Mesenchymal stem cell (in vitro differentiated cells and primary cell): Measurements from ENCODE around the gene CDC42SE2.

ENCODE experiments used
- DNase-seq: peaks from one replicate; pipeline ENCODE4 v3.0.0-alpha.2; 2013
- H2AFZ ChIP-seq: one replicate; pipeline ENCODE4 v1.6.1; 2013; ENCODE audit warnings: low read depth, mild to moderate bottlenecking, control low read depth, inconsistent platforms, low read length, moderate library complexity
- H2AK5ac ChIP-seq: 2 replicates; pipeline ENCODE4 v1.6.1; 2013; ENCODE audit warnings: low read length, moderate library complexity, mild to moderate bottlenecking, inconsistent platforms; ENCODE audit not compliant: severe bottlenecking
- H2BK120ac ChIP-seq: one replicate; pipeline ENCODE4 v1.6.1; 2013; ENCODE audit warnings: low read depth, mild to moderate bottlenecking, inconsistent platforms, low read length, moderate library complexity
- H2BK12ac ChIP-seq, 2 experiments: one replicate each; pipeline ENCODE4 v1.6.1; 2013; ENCODE audit warnings: inconsistent platforms in 2 of 2, low read length in 2 of 2, mild to moderate bottlenecking in 2 of 2, moderate library complexity in 2 of 2, control low read depth in 1 of 2
- H2BK15ac ChIP-seq: one replicate; pipeline ENCODE4 v1.6.1; 2013; ENCODE audit warnings: mild to moderate bottlenecking, low read depth, inconsistent platforms; ENCODE audit not compliant: poor library complexity, severe bottlenecking
- H2BK5ac ChIP-seq: 2 replicates; pipeline ENCODE4 v1.6.1; 2013; ENCODE audit warnings: low read depth, mild to moderate bottlenecking, low read length, control low read depth, inconsistent platforms; ENCODE audit not compliant: poor library complexity, severe bottlenecking
- H3K14ac ChIP-seq, 2 experiments: one replicate each; pipeline ENCODE4 v1.6.1; 2013; ENCODE audit warnings: inconsistent platforms in 2 of 2, low read length in 2 of 2, control low read depth in 1 of 2, mild to moderate bottlenecking in 1 of 2, moderate library complexity in 1 of 2
- H3K18ac ChIP-seq, 2 experiments: one replicate each; pipeline ENCODE4 v1.6.1; 2013; ENCODE audit warnings: inconsistent platforms in 2 of 2, low read length in 2 of 2, control low read depth in 1 of 2, low read depth in 1 of 2, mild to moderate bottlenecking in 1 of 2
- H3K23ac ChIP-seq, 2 experiments: one replicate each; pipeline ENCODE4 v1.6.1; 2013; ENCODE audit warnings: inconsistent platforms in 2 of 2, low read length in 2 of 2, mild to moderate bottlenecking in 2 of 2, moderate library complexity in 2 of 2, control low read depth in 1 of 2
- H3K27ac ChIP-seq: 2 replicates; pipeline ENCODE4 v1.5.1; 2013; ENCODE audit warnings: mild to moderate bottlenecking, moderate library complexity, low read length, control low read depth, inconsistent platforms; ENCODE audit not compliant: poor library complexity, severe bottlenecking
- H3K27me3 ChIP-seq, 2 experiments: 2 replicates each; pipeline versions ENCODE4 v1.6.1 to v1.7.0; 2013; ENCODE audit warnings: low read length in 2 of 2, mild to moderate bottlenecking in 2 of 2, moderate library complexity in 2 of 2, control low read depth in 1 of 2, inconsistent platforms in 1 of 2; ENCODE audit not compliant: control insufficient read depth in 1 of 2, insufficient read depth in 1 of 2
- H3K36me3 ChIP-seq, 2 experiments: 2 replicates each; pipeline versions ENCODE4 v1.6.1 to v1.7.0; 2013; ENCODE audit warnings: low read length in 2 of 2, control low read depth in 1 of 2, inconsistent platforms in 1 of 2, low read depth in 1 of 2, mild to moderate bottlenecking in 1 of 2; ENCODE audit not compliant: insufficient read depth in 2 of 2, control insufficient read depth in 1 of 2
- H3K4ac ChIP-seq, 2 experiments: one replicate each; pipeline ENCODE4 v1.6.1; 2013; ENCODE audit warnings: inconsistent platforms in 2 of 2, low read length in 2 of 2, mild to moderate bottlenecking in 2 of 2, moderate library complexity in 2 of 2, control low read depth in 1 of 2, low read depth in 1 of 2
- H3K4me1 ChIP-seq: 2 replicates; pipeline ENCODE4 v1.6.1; 2013; ENCODE audit warnings: low read depth, low read length, control low read depth; ENCODE audit not compliant: control insufficient read depth, insufficient read depth
- H3K4me2 ChIP-seq: 2 replicates; pipeline ENCODE4 v1.6.1; 2013; ENCODE audit warnings: low read length, mild to moderate bottlenecking, inconsistent platforms; ENCODE audit not compliant: poor library complexity, severe bottlenecking
- H3K4me3 ChIP-seq, 2 experiments: 2 replicates each; pipeline versions ENCODE4 v1.5.1 to v1.7.0; 2013; ENCODE audit warnings: low read length in 2 of 2, mild to moderate bottlenecking in 2 of 2, control low read depth in 1 of 2, low read depth in 1 of 2; ENCODE audit not compliant: insufficient read depth in 1 of 2
- H3K79me1 ChIP-seq: replicated peaks from 2 replicates; pipeline ENCODE4 v1.6.1; 2013; ENCODE audit warnings: mild to moderate bottlenecking, control low read depth, low read length, inconsistent platforms; ENCODE audit not compliant: poor library complexity, severe bottlenecking
- H3K9ac ChIP-seq: 2 replicates; pipeline ENCODE4 v1.7.0; 2013; ENCODE audit warnings: mild to moderate bottlenecking, low read length, moderate library complexity
- H3K9me3 ChIP-seq: 2 replicates; pipeline ENCODE4 v1.7.0; 2013; ENCODE audit warnings: mild to moderate bottlenecking, low read length; ENCODE audit not compliant: control insufficient read depth
- H4K8ac ChIP-seq: one replicate; pipeline ENCODE4 v1.6.1; 2013; ENCODE audit warnings: inconsistent platforms, mild to moderate bottlenecking, low read length, moderate library complexity
- H4K91ac ChIP-seq: one replicate; pipeline ENCODE4 v1.6.1; 2013; ENCODE audit warnings: mild to moderate bottlenecking, low read length, inconsistent platforms
- WGBS: methylation state at CpG from one replicate; pipeline ENCODE4 v1.1.7; 2013; ENCODE audit warnings: mixed read lengths; 5-methylcytosine and 5-hydroxymethylcytosine counted together

Gene CDC42SE2

GRCh38 chr5:131272307-131272706, 8.5 kb downstream of the CDC42SE2 start:
- no peak overlapping the region for H3K4me3 ChIP-seq
- no peak overlapping the region for H3K4me2 ChIP-seq
- H3K9me3 ChIP-seq = no peaks in the 10 kb centered on the region
- no peak overlapping the region for H2BK5ac ChIP-seq
- no peaks in the 10 kb centered on the region for H3K4me1 ChIP-seq
- no peaks in the 10 kb centered on the region for H3K27me3 ChIP-seq
- no peak overlapping the region for H3K18ac ChIP-seq
- no peak overlapping the region for H3K14ac ChIP-seq
- no peaks in the 10 kb centered on the region for H3K36me3 ChIP-seq
- WGBS = 91% methylated on average over 5 of the region's 5 CpGs
- H3K23ac ChIP-seq = no peak overlapping the region
- H2AFZ ChIP-seq = no peak overlapping the region
- H3K79me1 ChIP-seq = no peaks in the 10 kb centered on the region
- no peak overlapping the region for H4K91ac ChIP-seq
- H2BK12ac ChIP-seq = no peak overlapping the region
- H3K4ac ChIP-seq = no peak overlapping the region
- no peak overlapping the region for H3K27ac ChIP-seq
- H2BK15ac ChIP-seq = no peak overlapping the region
- H4K8ac ChIP-seq = no peak overlapping the region
- H3K9ac ChIP-seq = no peak overlapping the region
- DNase-seq = no peak
- H2AK5ac ChIP-seq = no peak overlapping the region
- no peak overlapping the region for H2BK120ac ChIP-seq

GRCh38 chr5:131272724-131273123, 8.9 kb downstream of the CDC42SE2 start:
- DNase-seq = no peak
- no peak overlapping the region for H3K27ac ChIP-seq
- no peak overlapping the region for H3K23ac ChIP-seq

GRCh38 chr5:131274326-131275063, 10.6 kb downstream of the CDC42SE2 start:
- no peak overlapping the region for H2BK5ac ChIP-seq
- WGBS = 95% methylated on average over 6 of the region's 6 CpGs
- no peak overlapping the region for H2AK5ac ChIP-seq
- no peak overlapping the region for H4K8ac ChIP-seq
- no peak overlapping the region for H3K27ac ChIP-seq
- no peak overlapping the region for H2BK15ac ChIP-seq
- no peak overlapping the region for H3K4ac ChIP-seq
- H3K9ac ChIP-seq = no peak overlapping the region
- no peak overlapping the region for H3K4me3 ChIP-seq
- no peak overlapping the region for H3K14ac ChIP-seq
- no peaks in the 10 kb centered on the region for H3K36me3 ChIP-seq
- H2BK12ac ChIP-seq = no peak overlapping the region
- H3K4me2 ChIP-seq = no peak overlapping the region
- no peak for DNase-seq
- H3K9me3 ChIP-seq = no peaks in the 10 kb centered on the region
- no peak overlapping the region for H2BK120ac ChIP-seq
- H3K18ac ChIP-seq = no peak overlapping the region
- no peak overlapping the region for H2AFZ ChIP-seq
- H3K23ac ChIP-seq = no peak overlapping the region
- H3K79me1 ChIP-seq = no peaks in the 10 kb centered on the region
- no peak overlapping the region for H4K91ac ChIP-seq
- no peaks in the 10 kb centered on the region for H3K27me3 ChIP-seq
- H3K4me1 ChIP-seq = no peaks in the 10 kb centered on the region

More at GRCh38 chr5:131272724-131273123, 8.9 kb downstream of the CDC42SE2 start:
- H3K18ac ChIP-seq = no peak overlapping the region
- H3K79me1 ChIP-seq = no peaks in the 10 kb centered on the region
- no peak overlapping the region for H2BK120ac ChIP-seq
- H3K4me3 ChIP-seq = no peak overlapping the region
- no peak overlapping the region for H2BK15ac ChIP-seq
- H4K91ac ChIP-seq = no peak overlapping the region
- H3K9me3 ChIP-seq = no peaks in the 10 kb centered on the region
- H2BK12ac ChIP-seq = no peak overlapping the region
- H3K9ac ChIP-seq = no peak overlapping the region
- H3K14ac ChIP-seq = no peak overlapping the region
- H2AFZ ChIP-seq = no peak overlapping the region
- no peak overlapping the region for H2AK5ac ChIP-seq
- no peaks in the 10 kb centered on the region for H3K4me1 ChIP-seq
- no peaks in the 10 kb centered on the region for H3K36me3 ChIP-seq
- no peak overlapping the region for H3K4me2 ChIP-seq
- H4K8ac ChIP-seq = no peak overlapping the region
- no peaks in the 10 kb centered on the region for H3K27me3 ChIP-seq
- whole genome bisulfite sequencing = no CpG with 5 or more reads among the region's 2 CpGs
- H2BK5ac ChIP-seq = no peak overlapping the region
- no peak overlapping the region for H3K4ac ChIP-seq

- H3K23ac ChIP-seq = no peak overlapping the region
- no peak overlapping the region for H3K14ac ChIP-seq
- no peak overlapping the region for H2BK12ac ChIP-seq
- H3K4me1 ChIP-seq = no peaks in the 10 kb centered on the region
- H3K4me3 ChIP-seq = no peak overlapping the region
- no peak overlapping the region for H2AFZ ChIP-seq
- no peaks in the 10 kb centered on the region for H3K79me1 ChIP-seq
- no peak overlapping the region for H2BK120ac ChIP-seq
- WGBS = 97% methylated on average over 3 of the region's 6 CpGs
- H3K4ac ChIP-seq = no peak overlapping the region
- H2BK5ac ChIP-seq = no peak overlapping the region
- H3K9me3 ChIP-seq = no peaks in the 10 kb centered on the region
- no peak overlapping the region for H2BK15ac ChIP-seq
- H3K27me3 ChIP-seq = no peaks in the 10 kb centered on the region
- H3K18ac ChIP-seq = no peak overlapping the region
- no peak overlapping the region for H3K27ac ChIP-seq
- no peak overlapping the region for H2AK5ac ChIP-seq
- no peak overlapping the region for H4K91ac ChIP-seq
- no peak overlapping the region for H4K8ac ChIP-seq
- no peaks in the 10 kb centered on the region for H3K36me3 ChIP-seq
- H3K9ac ChIP-seq = no peak overlapping the region
- DNase-seq = no peak
- no peak overlapping the region for H3K4me2 ChIP-seq
These were observed 12.2 kb downstream of the CDC42SE2 start for GRCh38 chr5:131276072-131276471.
